Fibroblast of mammary gland (primary cell): ENCODE data around the gene TPM3.
"Not testable (repeated sequence)": the region's sequence is repeated elsewhere in the genome, so short reads cannot be mapped to it uniquely, and the experiment has no call there.

ENCODE experiments used
- DNase-seq: peaks from one replicate; pipeline ENCODE4 v3.0.0-alpha.2; 2010; ENCODE audit warnings: low read depth
- H3K4me3 ChIP-seq: 2 replicates; pipeline ENCODE4 v1.5.1; 2011; ENCODE audit warnings: low read depth, mild to moderate bottlenecking, low read length, moderate library complexity; ENCODE audit not compliant: control insufficient read depth
- TF ChIP-seq, protein P1 (sequence below): conservative IDR thresholded peaks from 2 replicates; pipeline ENCODE4 v1.5.1; 2011; ENCODE audit warnings: low read depth, low read length, inconsistent platforms; ENCODE audit not compliant: control insufficient read depth, insufficient read depth

The TPM3 gene

DNA sequence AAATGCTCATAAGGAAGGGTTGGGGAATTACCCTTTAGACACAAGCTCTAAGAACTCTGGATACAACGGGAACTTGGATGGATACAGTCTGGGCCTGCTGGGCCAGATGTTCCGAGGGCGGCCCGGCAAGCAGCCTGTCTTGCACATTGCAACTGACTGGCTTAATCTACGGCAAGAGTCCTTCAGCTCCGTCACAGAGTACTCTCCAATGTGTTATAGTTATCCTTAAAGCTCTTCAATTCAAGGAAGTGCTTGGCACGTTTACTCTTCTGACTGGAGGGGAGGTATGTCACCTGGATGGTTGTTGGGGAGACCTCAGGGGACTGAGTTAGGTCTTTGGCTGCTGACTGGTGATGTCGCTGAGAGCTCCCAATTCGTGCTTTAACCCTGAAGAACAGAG lies 15.4 kb upstream of the TPM3 start:
- DNase-seq, result no peak
- TF ChIP-seq, protein P1, sequence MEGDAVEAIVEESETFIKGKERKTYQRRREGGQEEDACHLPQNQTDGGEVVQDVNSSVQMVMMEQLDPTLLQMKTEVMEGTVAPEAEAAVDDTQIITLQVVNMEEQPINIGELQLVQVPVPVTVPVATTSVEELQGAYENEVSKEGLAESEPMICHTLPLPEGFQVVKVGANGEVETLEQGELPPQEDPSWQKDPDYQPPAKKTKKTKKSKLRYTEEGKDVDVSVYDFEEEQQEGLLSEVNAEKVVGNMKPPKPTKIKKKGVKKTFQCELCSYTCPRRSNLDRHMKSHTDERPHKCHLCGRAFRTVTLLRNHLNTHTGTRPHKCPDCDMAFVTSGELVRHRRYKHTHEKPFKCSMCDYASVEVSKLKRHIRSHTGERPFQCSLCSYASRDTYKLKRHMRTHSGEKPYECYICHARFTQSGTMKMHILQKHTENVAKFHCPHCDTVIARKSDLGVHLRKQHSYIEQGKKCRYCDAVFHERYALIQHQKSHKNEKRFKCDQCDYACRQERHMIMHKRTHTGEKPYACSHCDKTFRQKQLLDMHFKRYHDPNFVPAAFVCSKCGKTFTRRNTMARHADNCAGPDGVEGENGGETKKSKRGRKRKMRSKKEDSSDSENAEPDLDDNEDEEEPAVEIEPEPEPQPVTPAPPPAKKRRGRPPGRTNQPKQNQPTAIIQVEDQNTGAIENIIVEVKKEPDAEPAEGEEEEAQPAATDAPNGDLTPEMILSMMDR, result no peak

DNA sequence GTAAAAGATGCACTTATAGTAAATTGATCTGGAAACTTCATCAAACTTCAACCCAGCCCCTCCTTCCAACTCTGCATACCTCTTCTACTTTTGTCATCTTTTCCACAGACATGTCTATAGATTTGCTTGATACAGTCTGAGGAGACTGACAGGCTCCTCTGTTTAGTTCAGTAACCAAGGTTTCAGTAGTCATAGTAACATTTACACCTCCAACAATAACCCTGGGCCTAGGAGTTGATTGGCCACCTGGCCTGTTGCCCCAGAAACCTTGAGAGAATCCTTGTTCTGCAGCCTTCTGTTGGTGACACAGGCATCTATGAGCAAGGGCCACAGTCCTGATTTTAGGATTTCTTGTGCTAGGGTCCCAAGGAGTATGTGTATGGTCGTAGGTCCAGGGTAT lies 14.3 kb upstream of the TPM3 start, which contains the start of gene CFAP141:
Gene CFAP141 (minus strand): TSS at position 138 of the 400 bp plus-strand sequence. CDS start 26 bp downstream, at position 112.
- H3K4me3 ChIP-seq, result no peak within 1 kb of the TSS
- TF ChIP-seq, protein P1, result no peak
- no peak for DNase-seq

More for the DNA sequence above, 15.4 kb upstream of the TPM3 start:
- H3K4me3 ChIP-seq, result no peak overlapping the region

DNA sequence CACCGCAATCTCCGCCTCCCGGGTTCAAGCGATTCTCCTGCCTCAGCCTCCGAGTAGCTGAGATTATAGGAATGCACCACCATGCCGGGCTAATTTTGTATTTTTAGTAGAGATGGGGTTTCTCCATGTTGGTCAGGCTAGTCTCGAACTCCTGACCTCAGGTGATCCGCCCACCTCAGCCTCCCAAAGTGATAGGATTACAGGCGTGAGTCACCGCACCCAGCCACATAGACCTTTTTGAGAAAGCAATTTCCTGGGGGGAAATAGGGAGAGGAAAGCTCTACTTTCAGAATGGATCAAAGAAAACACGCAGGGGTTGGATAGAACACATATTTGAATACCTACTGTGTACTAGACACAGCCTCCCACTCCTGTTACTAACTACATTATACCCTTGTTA lies 13.9 kb upstream of the TPM3 start:
- not testable (repeated sequence) for H3K4me3 ChIP-seq, DNase-seq

DNA sequence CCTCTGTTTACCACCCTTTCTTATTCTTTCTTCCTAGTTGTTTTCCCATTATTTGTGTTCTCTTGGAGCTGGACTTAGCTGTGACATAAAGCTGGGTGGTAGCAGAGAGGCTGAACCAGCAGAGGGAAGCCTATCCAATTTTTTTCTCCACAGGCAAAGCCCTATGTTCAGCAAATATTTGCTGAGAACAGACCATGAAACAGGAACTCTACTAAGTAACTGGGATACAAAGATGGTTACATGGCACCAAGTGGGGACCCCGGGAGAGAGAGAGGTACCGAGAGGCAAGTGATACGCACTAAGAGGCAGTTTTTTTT lies 7.6 kb upstream of the TPM3 start:
- TF ChIP-seq, protein P1, result no peak
- DNase-seq, result no peak
- no peak overlapping the region for H3K4me3 ChIP-seq

DNA sequence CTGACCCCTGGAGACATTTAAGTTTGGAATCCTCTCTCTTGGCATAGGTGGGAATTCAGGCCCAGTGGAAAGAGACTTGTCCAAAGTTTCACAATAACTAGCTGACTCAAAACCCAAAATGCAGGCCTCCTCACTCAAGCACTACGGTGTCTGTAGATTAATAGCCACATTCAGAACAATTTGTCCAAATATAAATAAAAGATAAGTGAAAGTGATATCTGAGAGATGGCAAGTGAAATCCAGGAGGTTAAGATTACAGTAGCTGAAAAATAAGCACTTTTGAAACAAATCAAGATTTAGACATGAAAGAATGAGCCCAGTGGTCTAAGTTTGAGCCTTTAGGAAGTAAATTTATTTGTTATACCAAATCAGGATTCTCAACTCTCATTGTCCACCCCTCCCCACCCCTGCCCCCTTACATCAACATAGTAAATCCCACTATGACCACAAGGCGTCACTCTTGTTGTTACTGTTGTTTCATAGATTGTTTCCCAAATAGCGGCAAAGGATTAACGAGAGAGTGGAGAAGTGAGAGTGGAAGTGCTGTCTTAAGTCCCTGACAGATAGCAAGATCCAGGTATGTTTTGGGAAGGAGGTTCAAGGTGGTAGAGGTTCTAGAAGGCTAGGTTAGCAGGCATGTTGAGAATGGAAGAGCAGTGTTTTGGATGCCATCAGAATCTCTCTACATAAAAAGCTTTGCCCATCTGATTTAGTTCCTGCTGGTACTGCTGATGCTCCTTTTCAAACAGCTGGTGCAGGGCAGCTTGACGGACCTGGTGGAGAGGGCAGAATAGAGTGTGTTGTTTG lies 7.1 kb upstream of the TPM3 start:
- DNase-seq, result peak; percentile 70
- TF ChIP-seq, protein P1, result peak; percentile 57
- H3K4me3 ChIP-seq, result no peak overlapping the region

DNA sequence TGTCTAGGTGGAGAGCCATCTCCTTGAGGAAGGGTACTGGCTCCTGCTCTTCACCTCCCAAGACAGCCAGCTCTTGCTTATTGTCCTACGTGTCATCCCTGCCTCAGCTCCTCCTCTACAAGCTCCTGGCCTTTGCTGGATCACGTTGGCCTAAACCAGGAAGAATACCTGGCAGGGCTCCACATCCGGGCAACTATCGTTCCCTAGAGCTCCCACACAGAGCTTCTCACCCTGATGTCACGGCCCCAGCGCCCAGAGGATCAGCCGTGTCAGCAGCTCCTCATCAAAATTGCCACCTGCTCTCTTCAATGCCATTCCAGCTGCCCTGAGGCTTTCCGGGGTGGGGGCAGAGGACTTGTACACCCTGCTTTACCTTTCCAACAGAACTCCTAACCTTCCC lies 1.9 kb upstream of the TPM3 start:
- DNase-seq, result peak; percentile 36
- TF ChIP-seq, protein P1, result no peak

DNA sequence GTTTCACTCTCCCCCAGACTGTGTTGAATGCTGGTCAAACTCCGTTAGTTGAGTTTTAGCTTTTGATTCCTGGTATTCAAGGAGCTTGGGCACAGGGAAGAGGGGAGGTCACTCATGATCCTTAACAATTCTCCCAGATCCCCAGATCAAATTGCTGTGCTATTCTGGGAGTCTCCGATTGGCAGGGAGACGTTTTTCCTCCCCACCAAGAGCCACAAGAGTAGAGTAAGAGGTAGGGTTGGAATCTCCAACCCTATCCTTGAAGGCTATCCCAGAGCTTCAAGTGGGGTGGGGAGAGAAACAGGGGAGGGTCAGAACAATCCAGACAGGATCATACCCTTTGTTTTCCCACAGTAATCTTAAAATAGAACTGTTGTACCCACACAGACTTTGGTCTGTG lies 576 bp upstream of the TPM3 start:
- TF ChIP-seq, protein P1, result no peak
- no peak for DNase-seq
- no peak overlapping the region for H3K4me3 ChIP-seq

More for the DNA sequence above, 1.9 kb upstream of the TPM3 start:
- no peak overlapping the region for H3K4me3 ChIP-seq
